Activated CD4-positive, alpha-beta memory T cell treated with anti-CD3 and anti-CD28 coated beads, Interleukin-2, amount 10 ng/mL, durations not matched to agents 7 days and 5 days (primary cell): ENCODE results near the gene CHAF1A. TPM values are rescaled to one million over a fixed set of nuclear protein-coding genes. Genes with fewer than 3 reads are reported as not detected.

Source experiments
- CTCF ChIA-PET: fragments of 350-600 bp; sonication (Branson Sonifier 250); formaldehyde crosslinking; loops from one replicate; lab custom pipeline; 2021; ENCODE audit warnings: antibody characterized with exemption, inconsistent platforms; lab: Charles Lee
- POLR2A ChIA-PET: fragments of 350-600 bp; sonication (Branson Sonifier 250); formaldehyde crosslinking; loops from one replicate; lab custom pipeline; 2021; ENCODE audit warnings: antibody characterized with exemption; lab: Charles Lee
- DNase-seq: peaks from one replicate; pipeline ENCODE4 v3.0.0-alpha.2; 2020
- H3K27ac Mint-ChIP-seq: one replicate; pipeline ENCODE4 v1.8.0; 2021; ENCODE audit warnings: mild to moderate bottlenecking, mixed read lengths
- H3K27me3 Mint-ChIP-seq: one replicate; pipeline ENCODE4 v1.8.0; 2021; ENCODE audit warnings: mixed read lengths
- H3K36me3 Mint-ChIP-seq: one replicate; pipeline ENCODE4 v1.8.0; 2021; ENCODE audit warnings: low read depth, mixed read lengths
- H3K4me1 Mint-ChIP-seq: one replicate; pipeline ENCODE4 v1.8.0; 2021; ENCODE audit warnings: mixed read lengths
- H3K4me3 Mint-ChIP-seq: one replicate; pipeline ENCODE4 v1.8.0; 2021; ENCODE audit warnings: mild to moderate bottlenecking, mixed read lengths
- H3K9me3 Mint-ChIP-seq: one replicate; pipeline ENCODE4 v1.8.0; 2021; ENCODE audit warnings: mixed read lengths
- total RNA-seq, 2 experiments: library from RNA; stranded (reverse); gene quantifications; one replicate each; pipeline ENCODE4 v1.2.3, GENCODE V29; 2021

The CHAF1A gene
- total RNA-seq, 2 experiments from 2014 or later = 71.7 to 82.5 TPM

- Mint-ChIP-seq H3K9me3 (no peaks in the 10 kb centered on the region), H3K4me3 (no peak overlapping the region), H3K27me3 (no peaks in the 10 kb centered on the region), H3K27ac (no peak overlapping the region), H3K4me1 (no peaks in the 10 kb centered on the region), H3K36me3 (peaks cover 16% of the 10 kb centered on the region)
- no peak for DNase-seq
- POLR2A ChIA-PET = interaction anchor here (5.9 kb wide), 1 partner anchor 18 kb away, joined by 22 read pairs; the partner anchor contains the start of gene MPND
- CTCF ChIA-PET = interaction anchor here (1.2 kb wide), 1 partner anchor 9 kb away, joined by 3 read pairs; no protein-coding TSS in a partner anchor
Observed at GRCh38 chr19:4361152-4362046, 41.0 kb upstream of the CHAF1A start.

GRCh38 chr19:4362101-4362828, 40.2 kb upstream of the CHAF1A start:
- no peak for DNase-seq
- Mint-ChIP-seq H3K27me3 (no peaks in the 10 kb centered on the region), H3K4me1 (peaks cover 3% of the 10 kb centered on the region), H3K36me3 (peaks cover 22% of the 10 kb centered on the region), H3K9me3 (no peaks in the 10 kb centered on the region), H3K4me3 (no peak overlapping the region), H3K27ac (no peak overlapping the region)
- POLR2A ChIA-PET = interaction anchor here (5.9 kb wide), 1 partner anchor 19 kb away, joined by 22 read pairs; the partner anchor contains the start of gene MPND
- CTCF ChIA-PET = interaction anchor here (3.5 kb wide), 1 partner anchor 10 kb away, joined by 11 read pairs; no protein-coding TSS in a partner anchor

- H3K4me3 Mint-ChIP-seq = no peak overlapping the region
- H3K27me3 Mint-ChIP-seq = no peaks in the 10 kb centered on the region
- no peak overlapping the region for H3K27ac Mint-ChIP-seq
- H3K4me1 Mint-ChIP-seq = peaks cover 10% of the 10 kb centered on the region
- no peaks in the 10 kb centered on the region for H3K9me3 Mint-ChIP-seq
- peaks cover 26% of the 10 kb centered on the region for H3K36me3 Mint-ChIP-seq
- DNase-seq = no peak
- ChIA-PET POLR2A (interaction anchor here (5.9 kb wide), 1 partner anchor 20 kb away, joined by 22 read pairs; the partner anchor contains the start of gene MPND), CTCF (interaction anchor here (1.2 to 3.5 kb wide), 4 partner anchors 10 to 39 kb away, joined by 4 to 11 read pairs (median 5); partner anchors contain the start of genes CHAF1A and MPND)
Observed at GRCh38 chr19:4362831-4363545, 39.5 kb upstream of the CHAF1A start.

- H3K4me3 Mint-ChIP-seq = no peak overlapping the region
- CTCF ChIA-PET = interaction anchor here (1.2 to 3.5 kb wide), 5 partner anchors 11 to 97 kb away, joined by 3 to 11 read pairs (median 5); partner anchors contain the start of genes CHAF1A and MPND
- H3K36me3 Mint-ChIP-seq = peaks cover 27% of the 10 kb centered on the region
- no peak overlapping the region for H3K27ac Mint-ChIP-seq
- H3K27me3 Mint-ChIP-seq = no peaks in the 10 kb centered on the region
- DNase-seq = no peak
- peaks cover 17% of the 10 kb centered on the region for H3K4me1 Mint-ChIP-seq
- no peaks in the 10 kb centered on the region for H3K9me3 Mint-ChIP-seq
- POLR2A ChIA-PET = interaction anchor here (5.9 kb wide), 1 partner anchor 20 kb away, joined by 22 read pairs; the partner anchor contains the start of gene MPND
Observed at GRCh38 chr19:4363571-4364304, 38.7 kb upstream of the CHAF1A start.

- Mint-ChIP-seq H3K27me3 (no peaks in the 10 kb centered on the region), H3K36me3 (peaks cover 23% of the 10 kb centered on the region), H3K9me3 (no peaks in the 10 kb centered on the region), H3K27ac (no peak overlapping the region), H3K4me3 (no peak overlapping the region), H3K4me1 (peaks cover 31% of the 10 kb centered on the region)
- ChIA-PET CTCF (interaction anchor here (1.3 to 3.5 kb wide), 2 partner anchors 13 to 98 kb away, joined by 3 to 11 read pairs; no protein-coding TSS in a partner anchor), POLR2A (interaction anchor here (1.0 to 5.9 kb wide), 4 partner anchors 9 to 35 kb away, joined by 5 to 22 read pairs (median 6); partner anchors contain the start of genes MPND and SH3GL1)
- DNase-seq = no peak
Observed at GRCh38 chr19:4365341-4365740, 37.1 kb upstream of the CHAF1A start.

- CTCF ChIA-PET = interaction anchor here (1.7 kb wide), 1 partner anchor 13 kb away, joined by 7 read pairs; no protein-coding TSS in a partner anchor
- H3K36me3 Mint-ChIP-seq = peaks cover 16% of the 10 kb centered on the region
Observed at GRCh38 chr19:4365791-4366665, 36.4 kb upstream of the CHAF1A start.

GRCh38 chr19:4366666-4367335, 35.6 kb upstream of the CHAF1A start:
- ChIA-PET POLR2A (interaction anchor here (0.6 to 5.9 kb wide), 6 partner anchors 10 to 49 kb away, joined by 3 to 22 read pairs (median 4); partner anchors contain the start of genes CHAF1A, MPND and SH3GL1), CTCF (interaction anchor here (0.6 to 1.7 kb wide), 2 partner anchors 14 to 379 kb away, joined by 5 to 7 read pairs; no protein-coding TSS in a partner anchor)
- H3K27ac Mint-ChIP-seq = peak overlapping the region; percentile 97
- no peak for DNase-seq
- no peak overlapping the region for H3K4me3 Mint-ChIP-seq
- no peaks in the 10 kb centered on the region for H3K9me3 Mint-ChIP-seq
- H3K36me3 Mint-ChIP-seq = peaks cover 16% of the 10 kb centered on the region
- H3K4me1 Mint-ChIP-seq = peaks cover 46% of the 10 kb centered on the region
- H3K27me3 Mint-ChIP-seq = no peaks in the 10 kb centered on the region

More at GRCh38 chr19:4365791-4366665, 36.4 kb upstream of the CHAF1A start:
- Mint-ChIP-seq H3K27ac (no peak overlapping the region), H3K9me3 (no peaks in the 10 kb centered on the region), H3K4me1 (peaks cover 38% of the 10 kb centered on the region), H3K4me3 (no peak overlapping the region), H3K27me3 (no peaks in the 10 kb centered on the region)
- no peak for DNase-seq
- POLR2A ChIA-PET = interaction anchor here (0.6 to 5.9 kb wide), 7 partner anchors 10 to 50 kb away, joined by 3 to 22 read pairs (median 5); partner anchors contain the start of genes CHAF1A, MPND and SH3GL1

- Mint-ChIP-seq H3K4me1 (peaks cover 50% of the 10 kb centered on the region), H3K27me3 (no peaks in the 10 kb centered on the region), H3K27ac (peak overlapping the region; percentile 97), H3K4me3 (no peak overlapping the region), H3K36me3 (peaks cover 11% of the 10 kb centered on the region), H3K9me3 (no peaks in the 10 kb centered on the region)
- POLR2A ChIA-PET = interaction anchor here (1.0 to 2.0 kb wide), 3 partner anchors 23 to 35 kb away, joined by 3 to 11 read pairs (median 6); partner anchors contain the start of genes CHAF1A, MPND and SH3GL1
- CTCF ChIA-PET = interaction anchor here (0.6 to 1.7 kb wide), 2 partner anchors 15 to 380 kb away, joined by 5 to 7 read pairs; no protein-coding TSS in a partner anchor
- no peak for DNase-seq
Observed at GRCh38 chr19:4367336-4367723, 35.1 kb upstream of the CHAF1A start.

- H3K27ac Mint-ChIP-seq = peak overlapping the region; percentile 97
- H3K36me3 Mint-ChIP-seq = peaks cover 11% of the 10 kb centered on the region
- H3K9me3 Mint-ChIP-seq = no peaks in the 10 kb centered on the region
- ChIA-PET CTCF (interaction anchor here (2.9 kb wide), 1 partner anchor 33 kb away, joined by 36 read pairs; the partner anchor contains the start of genes CHAF1A and SH3GL1), POLR2A (interaction anchor here (1.8 to 2.0 kb wide), 2 partner anchors 24 to 34 kb away, joined by 6 to 11 read pairs; partner anchors contain the start of genes CHAF1A and MPND)
- H3K4me1 Mint-ChIP-seq = peaks cover 54% of the 10 kb centered on the region
- H3K4me3 Mint-ChIP-seq = no peak overlapping the region
- no peak for DNase-seq
- no peaks in the 10 kb centered on the region for H3K27me3 Mint-ChIP-seq
Observed at GRCh38 chr19:4367781-4368127, 34.7 kb upstream of the CHAF1A start.
